Stomach (tissue), 9 donors: Measurements from ENCODE around the gene NELFE. TPM values are rescaled to one million over a fixed set of nuclear protein-coding genes. Genes with fewer than 3 reads are reported as not detected.

ENCODE experiments used
- DNase-seq, 2 donors: peaks; one replicate each; pipeline versions ENCODE4 v3.0.0 to v3.0.0-alpha.2; 2013 to 2019
- H3K27ac ChIP-seq, 5 donors: fragments of 200-600 bp in 4 of 5; sonication (generic) in 4 of 5; one replicate each; pipeline ENCODE4 v1.5.1; 2013 to 2019; ENCODE audit warnings: mild to moderate bottlenecking in 1 of 5, moderate library complexity in 1 of 5
- H3K27me3 ChIP-seq, 3 donors: fragments of 200-600 bp; sonication (generic); one replicate each; pipeline ENCODE4 v1.5.1; 2017 to 2019; ENCODE audit warnings: mixed run types in 1 of 3
- H3K36me3 ChIP-seq, 4 donors: fragments of 200-600 bp; sonication (generic); 1 replicate in 3 of 4; 2 replicates in 1 of 4; pipeline ENCODE4 v1.5.1; 2016 to 2019
- H3K4me1 ChIP-seq, 4 donors: fragments of 200-600 bp; sonication (generic); one replicate each; pipeline ENCODE4 v1.5.1; 2016 to 2019
- H3K4me3 ChIP-seq, 4 donors: fragments of 200-600 bp; sonication (generic) in 3 of 4; one replicate each; pipeline ENCODE4 v1.5.1; 2016 to 2019; ENCODE audit warnings: mild to moderate bottlenecking in 1 of 4
- H3K9me3 ChIP-seq, 4 donors: fragments of 200-600 bp; sonication (generic); one replicate each; pipeline ENCODE4 v1.5.1; 2016 to 2019
- EP300 ChIP-seq: sonication (generic); formaldehyde crosslinking; IDR thresholded peaks from one replicate; pipeline ENCODE4 v1.6.1; 2017; ENCODE audit warnings: antibody characterized with exemption
- POLR2A ChIP-seq, 4 donors: fragments of 450-650 bp; IDR thresholded peaks; one replicate each; pipeline ENCODE4 v1.6.1; 2016; ENCODE audit warnings: antibody characterized with exemption in 4 of 4, control low read depth in 2 of 4, mild to moderate bottlenecking in 1 of 4, moderate library complexity in 1 of 4
- POLR2AphosphoS5 ChIP-seq, 3 donors: sonication (generic); formaldehyde crosslinking; IDR thresholded peaks; one replicate each; pipeline ENCODE4 v1.6.1; 2016; ENCODE audit warnings: antibody characterized with exemption in 3 of 3
- WGBS, 5 donors: extraction: QIAGEN DNeasy Blood & Tissue Kit in 3 of 5; methylation state at CpG; one replicate each; pipeline versions ENCODE4 v1.1.5 to v1.1.7; 2013 to 2018; 5-methylcytosine and 5-hydroxymethylcytosine counted together
- intact Hi-C: fragments of 100-400 bp; cut with DNase I; formaldehyde crosslinking; loops from one replicate; pipeline ENCODE4 v1.15.1; 2023; ENCODE audit warnings: low total_unique reads
- polyA plus RNA-seq, 3 donors: library from polyadenylated mRNA; stranded (reverse); fragments of 200-250 nt; gene quantifications; one replicate each; pipeline ENCODE4 v1.2.3, GENCODE V29; 2013
- total RNA-seq, 5 donors: library from RNA; depleted of rRNA; stranded (reverse); fragments of >200 nt; gene quantifications; one replicate each; pipeline versions ENCODE4 v1.1.0 to v1.2.3, GENCODE V29; 2014 to 2016
- TF ChIP-seq, protein P1 (sequence below), 7 experiments: fragments of 450-650 bp in 4 of 7; fragments of 200-600 bp in 3 of 7; sonication (generic) in 3 of 7; IDR thresholded peaks; one replicate each; pipeline ENCODE4 v1.5.1; 2016 to 2019; ENCODE audit warnings: antibody characterized with exemption in 7 of 7, control low read depth in 2 of 7, mild to moderate bottlenecking in 1 of 7
- donor health status: healthy with polysubstance abuse.
- donor health status: Bipolar disorder and iron deficiency.
- donor health status: healthy.

The NELFE gene
- total and polyA plus RNA-seq, 8 donors = 2.9 to 100 (median 51.5) TPM

DNA sequence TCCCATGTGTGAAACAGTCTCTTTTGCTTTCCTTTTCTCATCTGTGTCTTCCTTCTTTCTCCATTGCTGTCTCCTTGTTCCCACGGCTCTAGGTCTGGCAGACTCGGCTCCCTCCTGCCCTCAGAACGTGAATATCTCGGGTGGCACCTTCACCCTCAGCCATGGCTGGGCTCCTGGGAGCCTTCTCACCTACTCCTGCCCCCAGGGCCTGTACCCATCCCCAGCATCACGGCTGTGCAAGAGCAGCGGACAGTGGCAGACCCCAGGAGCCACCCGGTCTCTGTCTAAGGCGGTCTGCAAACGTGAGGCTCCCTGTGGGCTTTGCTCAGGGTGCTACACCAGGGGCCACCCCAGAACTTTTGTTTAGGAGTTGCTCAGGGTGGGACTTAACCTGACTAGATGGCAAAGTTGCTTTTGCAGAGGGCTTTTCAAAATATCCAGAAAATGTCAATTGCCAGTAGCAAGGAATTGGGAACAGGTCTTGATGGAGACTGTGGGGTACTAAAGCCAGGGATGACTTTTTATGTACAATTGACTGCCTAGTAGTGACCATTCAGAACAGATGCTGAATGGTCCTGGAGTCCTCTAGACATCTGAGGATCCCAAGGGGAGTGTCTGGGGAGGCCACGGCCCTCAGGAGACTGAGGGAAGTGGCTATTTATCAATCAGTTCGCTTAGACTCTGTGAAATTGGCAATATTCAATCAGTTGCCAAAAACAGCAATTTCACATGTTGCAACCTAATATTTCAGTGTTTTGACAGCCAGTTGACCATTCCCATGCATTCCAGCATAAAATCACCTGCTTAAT lies 30.7 kb downstream of the NELFE start:
- peak overlapping the region in 3 of 5 donors; percentile 13 to 57 (median 32) for H3K27ac ChIP-seq
- intact Hi-C loops = no loop called here
- no peaks in the 10 kb centered on the region for H3K36me3 ChIP-seq
- H3K27me3 ChIP-seq = no peaks in the 10 kb centered on the region
- H3K4me3 ChIP-seq = peak overlapping the region in 3 of 4 donors; percentile 9 to 33 (median 12)
- H3K4me1 ChIP-seq = no peaks in the 10 kb centered on the region
- TF ChIP-seq POLR2A (IDR thresholded peaks at IDR 0.05) = no peak
- TF ChIP-seq, protein P1, sequence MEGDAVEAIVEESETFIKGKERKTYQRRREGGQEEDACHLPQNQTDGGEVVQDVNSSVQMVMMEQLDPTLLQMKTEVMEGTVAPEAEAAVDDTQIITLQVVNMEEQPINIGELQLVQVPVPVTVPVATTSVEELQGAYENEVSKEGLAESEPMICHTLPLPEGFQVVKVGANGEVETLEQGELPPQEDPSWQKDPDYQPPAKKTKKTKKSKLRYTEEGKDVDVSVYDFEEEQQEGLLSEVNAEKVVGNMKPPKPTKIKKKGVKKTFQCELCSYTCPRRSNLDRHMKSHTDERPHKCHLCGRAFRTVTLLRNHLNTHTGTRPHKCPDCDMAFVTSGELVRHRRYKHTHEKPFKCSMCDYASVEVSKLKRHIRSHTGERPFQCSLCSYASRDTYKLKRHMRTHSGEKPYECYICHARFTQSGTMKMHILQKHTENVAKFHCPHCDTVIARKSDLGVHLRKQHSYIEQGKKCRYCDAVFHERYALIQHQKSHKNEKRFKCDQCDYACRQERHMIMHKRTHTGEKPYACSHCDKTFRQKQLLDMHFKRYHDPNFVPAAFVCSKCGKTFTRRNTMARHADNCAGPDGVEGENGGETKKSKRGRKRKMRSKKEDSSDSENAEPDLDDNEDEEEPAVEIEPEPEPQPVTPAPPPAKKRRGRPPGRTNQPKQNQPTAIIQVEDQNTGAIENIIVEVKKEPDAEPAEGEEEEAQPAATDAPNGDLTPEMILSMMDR (IDR thresholded peaks at IDR 0.05) = no peak
- no peak for TF ChIP-seq EP300
- TF ChIP-seq POLR2AphosphoS5 (IDR thresholded peaks at IDR 0.05) = no peak
- no peak for DNase-seq
- no peaks in the 10 kb centered on the region for H3K9me3 ChIP-seq
- 68 to 78% (median 72%) methylated on average over 11 of the region's 11 CpGs for WGBS, 5 donors

DNA sequence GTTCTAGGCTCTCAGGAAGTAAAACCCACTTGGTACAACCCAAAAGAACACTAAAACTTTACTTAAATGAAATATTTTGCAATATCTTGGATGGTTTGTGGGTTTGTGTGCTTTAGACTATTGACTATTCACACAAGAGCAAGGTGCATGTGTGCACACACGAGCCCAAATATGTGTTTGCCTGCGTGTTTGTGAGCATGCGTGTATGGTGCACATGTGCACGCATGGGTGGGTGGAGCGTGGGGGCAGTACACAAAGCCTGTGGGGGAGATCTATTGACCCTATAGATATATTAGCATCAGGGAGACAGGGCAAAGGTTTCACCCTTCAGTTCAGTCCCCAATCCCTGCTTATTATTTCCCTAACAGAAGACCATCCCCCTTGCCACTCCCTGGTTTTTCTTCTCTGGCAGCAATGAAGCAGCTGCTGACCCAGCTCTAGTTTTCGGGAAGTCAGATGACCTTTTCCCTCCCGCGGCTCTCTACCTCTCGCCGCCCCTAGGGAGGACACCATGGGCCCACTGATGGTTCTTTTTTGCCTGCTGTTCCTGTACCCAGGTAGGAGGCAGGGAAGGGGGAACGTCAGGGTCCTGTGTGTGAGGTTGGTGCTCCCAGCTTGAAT lies 31.4 kb downstream of the NELFE start, which contains the start of gene C2:
C2 (plus strand) TSS at position 476 of the 621 bp plus-strand sequence; CDS start at position 512, 36 bp downstream.
- TF ChIP-seq EP300 (no peak), POLR2AphosphoS5 (IDR thresholded peaks at IDR 0.05) (no peak), POLR2A (IDR thresholded peaks at IDR 0.05) (no peak)
- TF ChIP-seq, protein P1 (IDR thresholded peaks at IDR 0.05) = no peak
- 36 to 53% (median 46%) methylated on average over 11 of the region's 11 CpGs for WGBS, 5 donors
- H3K4me3 ChIP-seq = peak within 1 kb of the TSS in 3 of 4 donors; percentile 9 to 33 (median 12)
- peak in 1 of 2 donors; percentile 45 for DNase-seq
- no peaks in the 10 kb centered on the region for H3K36me3 ChIP-seq
- intact Hi-C loops = no loop called here
- no peaks in the 10 kb centered on the region for H3K9me3 ChIP-seq
- H3K27ac ChIP-seq = peak within 1 kb of the TSS in 3 of 5 donors; percentile 13 to 57 (median 32)
- no peaks in the 10 kb centered on the region for H3K4me1 ChIP-seq
- no peaks in the 10 kb centered on the region for H3K27me3 ChIP-seq

DNA sequence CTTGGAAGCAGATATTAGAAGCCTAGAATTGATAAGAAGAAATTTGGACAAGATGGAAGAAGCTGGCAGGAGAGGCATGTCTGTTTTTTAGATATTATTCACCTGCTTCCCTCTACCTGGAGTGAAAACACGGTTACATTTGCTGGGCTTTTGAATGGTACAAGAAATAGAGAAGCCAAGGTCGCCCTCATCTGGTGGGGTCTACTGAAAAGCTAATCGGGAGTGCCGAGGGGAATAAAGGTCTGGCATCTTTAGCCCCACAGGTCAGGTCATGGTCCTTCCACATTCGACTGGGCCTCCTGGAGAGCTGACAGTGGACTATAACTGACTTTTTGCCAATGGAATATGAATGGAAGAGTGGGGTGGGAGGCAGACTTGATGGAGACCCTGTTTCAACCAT lies 35.8 kb downstream of the NELFE start:
- WGBS, 5 donors = 7 to 17% (median 12%) methylated on average over 5 of the region's 5 CpGs
- Histone ChIP-seq H3K36me3 (no peaks in the 10 kb centered on the region), H3K27ac (no peak overlapping the region), H3K27me3 (no peaks in the 10 kb centered on the region), H3K4me3 (no peak overlapping the region), H3K4me1 (peaks cover 0 to 11% (median 5%) of the 10 kb centered on the region in 4 donors), H3K9me3 (no peaks in the 10 kb centered on the region)
- no peak for TF ChIP-seq POLR2AphosphoS5 (IDR thresholded peaks at IDR 0.05)
- TF ChIP-seq EP300 = no peak
- TF ChIP-seq, protein P1 (IDR thresholded peaks at IDR 0.05) = no peak
- no peak for TF ChIP-seq POLR2A (IDR thresholded peaks at IDR 0.05)
- intact Hi-C loops = no loop called here
- DNase-seq = peak; percentile 32 to 50

DNA sequence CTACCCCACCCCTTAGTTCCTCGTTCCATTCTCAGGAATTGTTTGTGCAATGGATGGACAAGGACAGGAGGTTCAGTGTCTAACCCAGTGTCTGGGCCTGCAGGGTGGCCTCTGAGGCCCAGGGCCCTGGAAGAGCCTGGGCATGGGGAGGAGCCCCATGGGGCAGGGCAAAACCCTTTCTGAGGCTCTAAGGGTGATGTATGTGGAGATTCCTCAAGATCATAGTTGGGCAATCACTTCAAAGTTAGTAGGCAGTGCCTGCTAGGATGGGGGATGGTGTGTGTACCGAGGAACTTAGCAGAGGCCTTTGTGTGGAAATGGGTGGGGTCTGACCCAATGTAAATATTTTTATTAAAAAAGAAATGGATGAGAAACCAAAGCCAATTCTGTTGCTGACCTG lies 38.0 kb downstream of the NELFE start:
- WGBS, 5 donors = 35 to 58% (median 49%) methylated on average over 2 of the region's 2 CpGs
- intact Hi-C loops = no loop called here
- peaks cover 0 to 11% (median 5%) of the 10 kb centered on the region in 4 donors for H3K4me1 ChIP-seq
- no peaks in the 10 kb centered on the region for H3K27me3 ChIP-seq
- H3K36me3 ChIP-seq = no peaks in the 10 kb centered on the region
- peak in 1 of 2 donors; percentile 65 for DNase-seq
- no peak overlapping the region for H3K4me3 ChIP-seq
- H3K27ac ChIP-seq = no peak overlapping the region
- H3K9me3 ChIP-seq = no peaks in the 10 kb centered on the region
- no peak for TF ChIP-seq POLR2A (IDR thresholded peaks at IDR 0.05)
- no peak for TF ChIP-seq EP300
- peak in 1 of 3 donors; percentile 14 for TF ChIP-seq POLR2AphosphoS5 (IDR thresholded peaks at IDR 0.05)
- TF ChIP-seq, protein P1 (IDR thresholded peaks at IDR 0.05) = no peak
